ENCODE results near the gene CLRN1.

Gene CLRN1

DNA sequence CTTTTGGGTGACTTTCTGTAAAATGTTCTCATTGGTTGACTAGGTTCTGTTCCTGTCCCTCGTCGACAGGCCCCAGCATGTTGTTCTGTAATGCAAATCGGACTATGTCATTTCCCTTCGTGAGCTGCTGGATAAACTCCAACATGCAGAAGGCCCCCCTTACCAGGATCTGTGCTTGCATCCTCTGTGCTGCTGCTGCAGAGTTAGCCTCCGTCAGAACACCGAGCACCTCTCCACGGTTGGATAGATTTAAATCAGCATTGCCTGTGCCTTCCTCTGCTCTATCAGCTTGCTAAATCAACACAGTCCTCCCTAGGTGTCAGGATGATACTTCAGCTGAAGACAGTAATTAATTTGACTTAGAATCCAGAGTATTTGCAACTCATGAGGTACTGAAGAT lies 54.6 kb downstream of the CLRN1 start:
- no peak for DNase-seq

DNA sequence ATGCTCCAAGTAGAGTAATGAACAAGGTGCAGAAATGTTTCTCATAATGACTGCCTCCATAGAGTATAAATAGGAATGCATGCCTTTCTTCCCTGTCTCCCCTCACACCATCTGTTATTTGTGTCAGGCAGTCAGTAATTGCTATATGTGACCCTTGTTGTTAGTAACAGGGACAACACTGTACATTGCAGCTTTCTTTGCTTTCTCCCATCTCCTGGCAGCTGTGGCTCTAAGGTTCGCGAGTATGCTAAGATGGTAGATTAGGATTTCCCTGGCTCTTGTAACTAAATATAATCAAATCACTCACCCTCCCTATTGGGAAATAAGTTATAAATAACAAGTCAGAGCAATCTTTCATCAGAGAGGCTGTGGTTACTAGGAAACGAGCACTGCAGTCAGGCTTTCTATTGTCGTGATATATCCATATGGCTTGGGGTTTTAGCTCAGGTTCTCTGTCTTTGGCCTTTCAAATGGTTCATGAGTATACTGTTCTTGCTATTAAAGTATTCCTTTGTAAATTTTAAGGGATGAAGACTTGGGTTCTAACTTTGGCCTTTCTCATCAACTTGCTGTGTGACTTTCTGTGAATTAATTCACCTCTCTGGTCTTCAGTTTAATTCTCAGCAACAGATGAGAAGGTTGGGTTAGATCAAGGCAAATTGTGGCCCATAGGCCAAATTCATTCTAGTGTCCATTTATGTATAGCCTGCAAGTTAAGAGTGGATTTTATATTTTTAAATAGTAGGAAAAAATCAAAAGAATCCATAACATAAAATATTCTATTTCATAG lies 59.2 kb downstream of the CLRN1 start:
- DNase-seq = no peak

DNA sequence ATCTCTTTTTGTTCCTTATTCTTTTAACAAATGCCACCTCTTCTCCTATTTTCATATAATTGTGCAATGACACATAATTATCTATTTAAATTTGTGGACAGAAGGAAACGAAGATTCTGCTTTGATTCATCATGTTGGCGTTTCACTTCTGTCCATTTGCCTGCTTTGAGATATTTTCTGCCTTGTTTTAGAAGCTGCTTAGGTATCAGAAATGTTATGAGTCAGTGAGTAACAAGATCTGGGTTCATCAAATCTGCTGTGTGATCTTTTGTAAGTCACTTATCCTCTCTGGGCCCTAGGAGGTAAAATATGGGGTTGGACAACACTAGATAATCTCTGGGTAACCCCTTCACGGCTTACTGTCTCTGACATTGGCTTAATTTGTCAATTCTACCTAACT lies 60.0 kb downstream of the CLRN1 start:
- DNase-seq = no peak

DNA sequence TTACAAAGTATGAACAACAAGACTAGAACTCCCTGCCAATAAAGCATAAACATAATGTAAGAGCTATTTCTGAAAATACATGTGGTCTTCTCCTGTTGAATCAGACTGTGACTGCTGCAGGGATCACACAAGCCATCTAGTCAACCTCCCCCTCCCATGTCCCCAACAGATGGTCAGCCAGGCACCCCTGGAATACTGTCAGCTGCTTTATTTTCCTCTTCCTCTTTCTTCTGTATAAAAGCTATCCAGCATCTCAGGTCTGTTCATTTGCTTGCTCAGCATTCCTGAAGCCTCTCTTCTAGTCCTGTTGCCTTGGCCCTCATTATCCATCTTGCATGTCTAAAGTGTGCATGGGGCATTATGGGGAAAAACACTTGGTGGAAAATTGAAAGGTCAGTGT lies 60.8 kb downstream of the CLRN1 start:
- no peak for DNase-seq

DNA sequence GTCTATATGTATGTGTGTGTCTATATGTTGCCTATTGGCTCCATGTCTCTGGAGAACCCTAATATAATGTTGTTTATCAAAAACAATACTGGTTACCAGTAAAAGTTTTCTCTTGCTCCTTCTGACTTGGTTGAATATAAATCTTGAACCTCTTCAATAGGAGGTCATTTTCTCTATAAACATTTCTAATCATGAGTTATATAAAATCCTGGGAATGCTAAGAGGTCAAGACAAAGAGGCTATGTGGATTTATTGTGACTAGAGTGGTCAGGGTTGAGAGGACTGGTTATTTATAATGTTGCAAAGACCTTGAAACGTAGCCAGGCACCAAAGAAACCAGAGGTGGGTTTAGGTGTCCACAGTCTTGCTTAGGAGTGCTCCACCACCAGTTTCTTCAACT lies 66.1 kb downstream of the CLRN1 start:
- no peak for DNase-seq

DNA sequence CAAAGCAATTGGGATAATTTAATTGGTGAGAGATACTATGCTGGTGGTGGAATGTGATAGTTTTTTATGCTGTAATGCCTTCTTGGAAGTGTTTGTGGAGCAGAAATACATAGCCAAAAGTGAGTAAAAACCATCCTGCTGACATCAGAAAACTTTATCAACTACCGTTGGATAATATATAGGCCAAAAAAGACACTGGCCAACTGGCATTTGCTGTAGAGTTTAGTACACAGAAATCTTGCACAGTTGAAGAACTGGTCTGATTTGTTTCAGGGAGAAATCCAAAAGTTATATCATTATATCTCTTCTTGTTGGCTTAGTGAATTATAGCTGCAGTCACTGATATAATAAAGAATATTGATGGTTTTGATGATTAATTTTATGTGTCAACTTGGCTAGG lies 66.8 kb downstream of the CLRN1 start:
- no peak for DNase-seq

DNA sequence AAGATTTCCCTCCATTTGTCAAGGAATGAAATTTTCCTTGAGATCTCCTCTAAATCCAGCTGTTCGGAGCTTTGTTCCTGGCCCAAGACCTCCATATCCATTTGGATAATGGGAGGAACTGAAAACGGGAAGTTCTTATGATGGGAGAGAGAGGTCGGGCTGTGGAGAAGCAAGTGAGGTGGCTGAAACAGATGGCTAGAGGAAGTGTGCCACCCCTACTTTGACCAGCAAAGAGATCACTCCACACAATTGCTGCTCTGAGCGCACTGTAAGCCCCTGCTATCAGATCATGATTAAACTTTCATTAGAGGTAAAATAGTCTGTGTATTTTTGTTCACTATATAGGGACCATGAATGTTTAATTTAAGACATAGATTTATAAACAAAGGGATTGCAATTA lies 67.2 kb downstream of the CLRN1 start, which contains the start of gene MINDY4B:
Gene MINDY4B (minus strand): TSS at position 101 of the 400 bp plus-strand sequence. CDS start 0 bp downstream, at position 101.
- DNase-seq = no peak

DNA sequence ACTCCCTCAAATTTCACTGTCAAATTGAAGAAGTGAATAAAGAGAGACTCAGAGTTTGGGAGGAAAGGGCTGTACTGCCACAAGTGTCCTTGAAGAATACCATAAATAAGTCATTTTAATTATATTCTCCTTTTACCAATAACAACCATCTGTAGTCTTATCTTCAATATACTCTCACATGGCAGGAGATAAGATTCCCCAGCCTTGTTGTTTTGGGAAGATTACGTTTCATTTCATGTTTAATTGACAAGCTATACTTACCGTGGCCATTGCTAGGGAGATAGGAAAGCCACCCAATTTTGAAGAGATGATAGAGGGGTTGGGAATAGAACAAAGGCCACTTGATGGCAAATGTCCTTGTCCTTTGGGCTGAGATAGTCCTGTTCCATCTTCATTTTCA lies 69.5 kb downstream of the CLRN1 start:
- no peak for DNase-seq

DNA sequence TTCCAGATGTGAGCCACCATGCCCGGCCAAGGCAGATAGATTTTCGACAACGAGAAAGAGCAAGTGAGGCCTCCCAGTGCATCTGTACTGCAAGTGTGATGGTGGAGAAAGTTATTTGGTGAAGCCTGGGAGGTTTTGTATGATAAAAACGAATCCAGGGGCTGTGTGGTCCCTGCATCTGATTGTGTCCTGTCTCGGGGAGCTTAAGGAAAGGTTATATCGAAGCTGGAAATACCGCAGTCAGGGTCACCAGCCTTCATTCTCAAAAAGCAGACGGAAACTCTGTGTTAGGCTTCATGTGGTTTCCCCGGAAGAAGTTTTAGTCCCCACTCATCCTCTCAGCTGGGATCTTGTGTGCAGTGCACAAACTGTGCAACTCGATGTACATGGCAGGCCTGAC lies 70.7 kb downstream of the CLRN1 start:
- no peak for DNase-seq

DNA sequence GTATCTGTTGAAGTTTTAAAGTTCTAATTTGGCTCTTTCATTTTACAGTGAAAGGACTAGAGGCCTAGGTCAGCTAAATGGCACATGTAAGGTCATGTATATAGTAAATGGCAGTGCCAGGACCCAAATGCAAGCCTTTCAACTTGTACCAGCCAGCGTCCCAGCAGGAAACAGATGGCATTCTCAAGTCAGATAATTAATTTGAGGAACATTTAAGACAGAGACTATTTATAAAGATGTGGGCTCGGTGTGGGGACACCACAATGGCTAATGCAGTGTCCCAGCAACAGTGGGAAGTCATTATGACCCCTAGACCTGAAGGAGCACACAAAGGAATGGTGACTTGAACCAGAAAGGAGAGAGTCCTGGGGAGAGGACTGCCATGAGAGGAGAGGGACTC lies 73.4 kb downstream of the CLRN1 start:
- peak; percentile 89 for DNase-seq

DNA sequence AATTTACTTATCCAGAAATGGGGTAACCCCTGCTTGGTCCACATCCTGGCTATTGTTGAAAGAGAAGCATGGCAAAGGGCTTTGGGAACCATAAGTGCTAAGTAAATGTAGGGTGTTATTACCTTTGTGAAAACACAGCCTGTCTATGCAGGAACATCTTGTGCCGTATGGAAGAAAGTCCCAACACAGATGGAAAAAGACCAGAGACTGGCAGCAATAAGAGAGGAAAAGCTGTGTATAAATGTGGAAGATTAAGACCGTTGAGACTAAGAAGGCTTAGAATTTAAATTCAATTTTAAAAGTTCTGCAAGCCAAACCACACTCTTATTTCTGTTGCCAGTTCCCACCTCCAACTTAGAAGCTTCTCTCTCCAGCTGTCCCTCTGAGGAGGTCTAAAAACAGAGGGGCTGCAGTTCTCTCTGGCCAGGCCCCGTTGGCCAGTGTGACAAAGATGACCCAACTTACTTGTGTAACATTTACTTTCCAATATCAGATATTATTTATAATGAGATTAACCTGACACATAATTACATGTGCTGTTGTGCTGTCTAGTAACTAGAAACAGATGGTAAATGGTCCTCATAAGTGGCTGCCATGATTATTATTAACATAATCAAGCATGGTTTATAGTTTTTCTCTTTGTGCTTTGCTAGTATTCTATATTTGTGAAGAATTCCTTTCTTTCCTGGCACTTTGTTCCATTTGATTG lies 74.3 kb downstream of the CLRN1 start:
- DNase-seq = peak; percentile 97

DNA sequence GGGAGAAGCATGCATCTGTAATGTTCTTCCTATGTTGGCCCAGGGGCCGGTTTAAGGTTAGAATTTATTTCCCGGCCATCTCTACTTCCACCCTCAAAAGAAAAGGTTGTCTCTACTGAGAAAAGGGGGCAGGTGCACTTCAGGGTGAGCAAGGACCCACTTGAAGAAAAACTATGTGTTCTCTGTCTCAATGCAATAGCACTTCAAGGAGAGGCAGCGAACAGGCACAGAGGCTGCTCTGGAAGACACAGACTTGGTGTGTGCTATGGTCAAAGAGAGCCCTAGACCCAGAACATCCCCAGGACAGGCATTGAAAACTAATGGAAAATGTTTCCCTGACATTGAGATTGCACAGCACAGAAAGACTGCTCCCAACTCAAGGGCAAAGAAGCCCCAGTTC lies 74.9 kb downstream of the CLRN1 start:
- DNase-seq = no peak

DNA sequence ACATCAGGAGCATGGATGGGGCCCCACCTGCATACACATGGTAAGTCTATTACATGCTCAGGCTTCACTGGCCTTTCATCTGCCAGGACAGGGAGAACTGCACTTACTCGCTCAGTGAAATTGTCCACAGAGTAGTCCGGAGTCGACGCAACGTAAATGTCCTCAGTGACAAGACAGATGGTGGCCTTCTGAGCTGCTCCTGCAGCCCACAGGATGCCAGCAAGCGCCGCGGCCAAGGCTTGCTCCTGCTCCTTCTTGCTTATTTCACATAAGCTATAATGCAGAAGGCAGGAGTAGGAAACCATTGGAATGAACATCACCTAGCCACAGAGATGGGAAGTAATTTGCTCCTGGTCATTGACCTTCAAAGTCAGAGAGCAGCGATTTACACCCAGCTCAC lies 81.7 kb downstream of the CLRN1 start:
- no peak for DNase-seq

DNA sequence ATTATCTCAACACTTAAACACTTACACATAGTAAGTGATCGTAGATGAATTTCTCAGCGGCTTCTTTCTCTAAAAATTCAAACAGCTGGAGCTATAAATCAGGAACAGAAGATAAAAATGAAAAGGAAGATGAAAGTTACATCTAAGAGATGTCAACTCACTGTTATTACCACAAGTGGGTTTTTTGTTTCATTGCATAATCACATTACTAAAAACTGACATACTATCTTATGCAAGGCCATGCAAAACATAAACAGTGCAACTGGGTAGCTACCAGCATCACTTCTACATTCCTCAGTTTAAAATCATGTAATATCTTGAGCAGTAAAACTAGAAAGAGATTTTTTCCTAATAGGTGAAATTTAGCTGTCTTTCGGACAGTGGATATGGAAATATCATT lies 82.2 kb downstream of the CLRN1 start:
- no peak for DNase-seq

DNA sequence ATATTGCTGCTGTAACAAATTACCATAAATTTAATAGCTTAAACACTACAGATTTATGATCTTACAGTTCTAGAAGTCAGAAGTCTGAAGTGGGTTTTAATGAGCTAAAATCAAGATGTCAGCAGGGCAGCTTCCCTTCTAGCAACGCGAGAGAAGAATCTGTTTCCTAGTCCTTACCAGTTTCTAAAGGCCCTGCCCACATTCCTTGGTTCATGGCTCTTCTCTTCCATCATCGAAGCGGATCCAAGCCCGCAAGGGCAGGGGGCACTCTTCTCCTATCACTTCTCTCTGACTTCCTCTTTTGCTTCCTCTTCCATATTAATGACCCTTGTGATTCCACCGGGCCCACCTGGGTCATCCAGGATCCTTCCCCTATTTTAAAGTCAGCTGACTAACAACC lies 83.4 kb downstream of the CLRN1 start:
- no peak for DNase-seq

DNA sequence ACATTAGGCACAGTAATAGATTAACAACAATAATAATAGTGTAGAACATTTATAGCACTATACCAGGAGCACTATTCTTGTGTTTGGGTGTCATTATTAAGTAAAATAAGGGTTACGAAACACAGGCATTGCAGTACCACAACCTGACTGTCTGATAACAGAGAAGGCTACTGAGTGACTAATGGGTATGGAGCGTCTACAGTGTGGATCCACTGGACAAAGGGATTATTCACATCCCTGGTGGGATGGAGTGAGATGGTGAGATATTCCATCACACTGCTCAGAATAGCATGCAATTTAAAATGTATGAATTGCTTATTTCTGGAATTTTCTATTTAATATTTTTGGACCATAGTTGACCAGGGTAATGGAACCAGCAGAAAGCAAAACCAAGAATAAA lies 85.5 kb downstream of the CLRN1 start:
- no peak for DNase-seq

DNA sequence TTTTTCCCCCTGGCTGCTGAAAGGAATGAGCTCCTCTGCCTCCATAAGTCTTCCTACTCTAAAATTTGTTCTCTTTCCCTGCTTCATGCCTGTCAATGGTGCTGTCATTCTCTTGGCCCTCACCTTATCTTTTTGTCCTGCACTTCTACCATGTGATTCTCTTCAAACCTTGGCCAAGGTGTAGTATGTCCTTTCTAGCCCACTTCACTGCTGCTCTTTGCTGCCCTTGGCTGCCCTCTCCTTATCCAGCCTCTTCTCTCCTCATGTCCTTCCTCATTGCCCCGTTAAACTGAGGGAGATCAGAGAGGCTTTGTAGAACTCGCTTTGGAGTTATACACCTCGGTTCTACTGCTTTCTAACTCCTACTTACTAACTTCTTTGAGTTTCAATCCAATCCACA lies 87.0 kb downstream of the CLRN1 start:
- DNase-seq = no peak

DNA sequence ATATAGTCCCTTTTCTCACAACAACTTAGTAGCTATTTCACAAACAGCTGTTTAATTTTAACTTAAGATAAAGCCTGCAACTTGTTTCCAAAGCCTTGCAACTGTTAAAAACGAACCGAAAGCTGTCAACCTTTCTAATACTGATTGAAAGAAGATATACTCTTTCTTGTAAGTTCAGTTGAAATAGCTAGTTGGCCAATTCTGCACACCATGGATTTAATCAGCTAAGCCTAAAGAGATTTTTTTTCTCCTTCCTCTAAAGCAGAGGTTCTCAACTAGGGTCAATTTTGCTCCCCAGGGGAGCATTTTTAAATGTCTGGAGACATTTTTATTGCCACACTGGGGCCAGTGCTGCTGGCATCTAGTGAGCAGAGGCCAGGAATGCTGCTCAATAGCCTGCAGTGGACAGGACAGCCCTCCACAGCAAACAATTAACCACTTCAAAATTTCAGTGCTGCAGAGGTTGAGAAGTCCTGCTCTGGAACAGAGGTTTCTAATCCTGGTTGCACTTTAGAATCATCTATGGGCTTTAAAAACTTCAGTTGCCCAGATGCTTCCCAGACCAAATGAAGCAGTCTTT lies 93.4 kb downstream of the CLRN1 start:
- no peak for DNase-seq

DNA sequence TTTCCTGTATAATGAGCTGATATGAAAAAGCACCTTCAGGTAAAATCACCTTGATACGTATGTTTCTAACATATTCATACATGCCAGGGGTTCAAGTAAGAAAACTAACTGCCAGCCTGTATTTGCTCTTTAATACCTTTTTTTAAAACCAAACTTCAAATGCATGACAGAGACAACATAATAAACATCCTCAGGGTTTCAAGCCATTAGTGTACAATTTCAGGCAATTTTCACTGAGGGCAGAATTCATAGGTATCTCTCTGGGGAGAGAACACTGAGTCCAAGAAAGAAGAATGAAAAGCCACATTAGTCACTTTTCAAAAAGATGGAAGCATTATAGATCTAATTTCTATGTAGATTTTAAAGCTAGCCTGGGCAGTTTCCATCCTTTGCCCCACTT lies 94.2 kb downstream of the CLRN1 start:
- no peak for DNase-seq

DNA sequence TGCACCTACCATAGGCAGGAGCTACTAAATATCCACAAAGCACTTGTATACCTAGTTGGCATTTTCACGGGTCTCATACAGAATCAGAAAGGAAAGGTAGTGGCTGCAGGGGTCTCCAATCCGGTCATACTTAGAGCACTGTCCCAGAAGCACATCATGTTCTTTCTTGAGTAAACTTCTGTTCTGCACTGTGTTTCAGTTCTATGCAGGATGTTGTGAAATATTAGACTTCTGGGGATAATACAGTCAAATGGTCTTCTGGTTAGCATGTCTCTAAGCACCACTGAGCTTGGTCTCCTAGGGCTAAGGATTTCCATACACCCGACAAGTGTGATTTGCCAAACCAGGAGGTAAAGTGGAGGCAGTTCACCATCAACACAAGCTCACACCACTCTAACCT lies 95.2 kb downstream of the CLRN1 start:
- no peak for DNase-seq

DNA sequence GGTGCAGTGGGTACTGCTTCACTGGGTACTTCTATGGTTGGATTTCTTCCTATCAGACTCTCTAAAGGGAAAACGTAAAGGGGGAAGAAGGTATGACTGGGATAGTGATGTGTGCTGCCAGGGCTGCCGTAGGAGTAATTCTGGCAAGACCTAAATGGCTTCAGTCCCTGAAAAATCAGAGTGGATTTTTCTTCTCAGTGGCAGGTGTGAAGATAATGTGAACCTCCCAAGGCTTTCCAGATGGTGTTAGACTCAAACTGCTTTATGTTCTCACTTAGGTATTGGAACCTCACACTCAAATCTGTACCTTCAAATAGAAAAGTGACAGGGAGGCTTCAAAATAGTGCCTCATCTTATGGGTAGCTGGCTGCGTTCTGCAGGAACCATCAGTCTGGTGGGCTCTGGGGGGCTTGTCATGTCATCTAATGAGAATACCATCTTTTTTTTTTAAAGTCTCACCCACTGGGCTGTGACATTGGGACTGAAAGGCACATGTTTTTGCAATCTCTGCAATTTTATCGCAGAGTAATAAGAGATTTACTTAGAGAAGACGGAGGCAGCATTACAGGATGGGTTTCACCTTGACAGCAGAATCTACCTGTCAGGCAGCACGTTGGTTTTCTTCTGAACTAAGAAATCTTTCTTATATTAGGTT lies 95.8 kb downstream of the CLRN1 start:
- no peak for DNase-seq
